IPS DF 6.9 (cell line): Measurements from ENCODE around the gene TFPT.

Source experiments
- DNase-seq: peaks from one replicate; pipeline ENCODE4 v3.0.0-alpha.2; 2013; ENCODE audit warnings: low read depth, low spot score
- H3K27ac ChIP-seq: one replicate; pipeline ENCODE4 v1.5.1; 2013; ENCODE audit warnings: low read length, control low read depth
- H3K27me3 ChIP-seq: 2 replicates; pipeline ENCODE4 v1.6.1; 2013; ENCODE audit warnings: mild to moderate bottlenecking, low read length; ENCODE audit not compliant: control insufficient read depth, insufficient read depth
- H3K36me3 ChIP-seq: 2 replicates; pipeline ENCODE4 v1.6.1; 2013; ENCODE audit warnings: low read length; ENCODE audit not compliant: control insufficient read depth, insufficient read depth
- H3K4me1 ChIP-seq: 2 replicates; pipeline ENCODE4 v1.6.1; 2013; ENCODE audit warnings: low read length; ENCODE audit not compliant: control insufficient read depth, insufficient read depth
- H3K4me3 ChIP-seq: 2 replicates; pipeline ENCODE4 v1.5.1; 2013; ENCODE audit warnings: mild to moderate bottlenecking, low read length
- H3K9me3 ChIP-seq: 2 replicates; pipeline ENCODE4 v1.6.1; 2013; ENCODE audit warnings: low read length, inconsistent platforms; ENCODE audit not compliant: control insufficient read depth, insufficient read depth
- WGBS: extraction: QIAGEN DNeasy Blood & Tissue Kit; methylation state at CpG from one replicate; pipeline ENCODE4 v1.1.7; 2013; ENCODE audit warnings: mixed read lengths, missing lambda C conversion rate; ENCODE audit not compliant: insufficient read length, insufficient coverage; 5-methylcytosine and 5-hydroxymethylcytosine counted together

Gene TFPT

GRCh38 chr19:54115109-54116063, at the start of gene TFPT, which contains the start of gene PRPF31:
Gene TFPT (minus strand): TSS chr19:54115657. CDS start chr19:54115269, 388 bp downstream.
Gene PRPF31 (plus strand): TSS chr19:54115754. CDS start chr19:54118279, 2,525 bp downstream.
- no peak within 1 kb of the TSS for H3K27ac ChIP-seq

GRCh38 chr19:54165222-54165621, 49.8 kb upstream of the TFPT start:
- Histone ChIP-seq H3K4me1 (peaks cover 8% of the 10 kb centered on the region; the same call in 1 of the 2 replicates), H3K27me3 (no peaks in the 10 kb centered on the region), H3K9me3 (no peaks in the 10 kb centered on the region), H3K4me3 (no peak overlapping the region), H3K27ac (no peak overlapping the region), H3K36me3 (no peaks in the 10 kb centered on the region)
- WGBS: no CpG with 5 or more reads among the region's 25 CpGs
- no peak for DNase-seq

More at GRCh38 chr19:54115109-54116063, at the start of gene TFPT, which contains the start of gene PRPF31:
- no peaks in the 10 kb centered on the region for H3K9me3 ChIP-seq
- H3K36me3 ChIP-seq: peaks cover 11% of the 10 kb centered on the region; the same call in 1 of the 2 replicates
- peak; percentile 97 for DNase-seq
- peak within 1 kb of the TSS; percentile 51 for H3K4me3 ChIP-seq
- no peaks in the 10 kb centered on the region; the same call in 1 of the 2 replicates for H3K4me1 ChIP-seq
- no peaks in the 10 kb centered on the region for H3K27me3 ChIP-seq
- WGBS: no CpG with 5 or more reads among the region's 60 CpGs

- DNase-seq: no peak
- Histone ChIP-seq H3K4me3 (peak overlapping the region; percentile 23; the same call in 1 of the 2 replicates), H3K36me3 (no peaks in the 10 kb centered on the region), H3K27ac (no peak overlapping the region), H3K27me3 (no peaks in the 10 kb centered on the region), H3K4me1 (peaks cover 8% of the 10 kb centered on the region; the same call in 1 of the 2 replicates), H3K9me3 (no peaks in the 10 kb centered on the region)
- no CpG with 5 or more reads among the region's 37 CpGs for WGBS
These were observed 49.1 kb upstream of the TFPT start for GRCh38 chr19:54164369-54165068.

GRCh38 chr19:54162884-54163283, 47.4 kb upstream of the TFPT start:
- Histone ChIP-seq H3K36me3 (no peaks in the 10 kb centered on the region), H3K9me3 (no peaks in the 10 kb centered on the region), H3K4me1 (peaks cover 4% of the 10 kb centered on the region; the same call in 1 of the 2 replicates), H3K27me3 (no peaks in the 10 kb centered on the region), H3K27ac (no peak overlapping the region), H3K4me3 (no peak overlapping the region; the same call in 1 of the 2 replicates)
- DNase-seq: no peak
- WGBS: no CpG with 5 or more reads among the region's 14 CpGs

- WGBS: no CpG with 5 or more reads among the region's 35 CpGs
- H3K36me3 ChIP-seq: no peaks in the 10 kb centered on the region
- H3K27ac ChIP-seq: no peak overlapping the region
- no peak for DNase-seq
- peaks cover 4% of the 10 kb centered on the region; the same call in 1 of the 2 replicates for H3K4me1 ChIP-seq
- H3K9me3 ChIP-seq: no peaks in the 10 kb centered on the region
- H3K27me3 ChIP-seq: no peaks in the 10 kb centered on the region
- H3K4me3 ChIP-seq: peak overlapping the region; percentile 56; the same call in 1 of the 2 replicates
These were observed 46.9 kb upstream of the TFPT start for GRCh38 chr19:54162241-54162805.

GRCh38 chr19:54160854-54161253, 45.4 kb upstream of the TFPT start:
- H3K36me3 ChIP-seq: peaks cover 7% of the 10 kb centered on the region
- no peak for DNase-seq
- peak overlapping the region; percentile 65; the same call in 1 of the 2 replicates for H3K4me3 ChIP-seq
- H3K27me3 ChIP-seq: no peaks in the 10 kb centered on the region
- H3K27ac ChIP-seq: no peak overlapping the region
- no CpG with 5 or more reads among the region's 13 CpGs for WGBS
- H3K4me1 ChIP-seq: peaks cover 4% of the 10 kb centered on the region; the same call in 1 of the 2 replicates
- no peaks in the 10 kb centered on the region for H3K9me3 ChIP-seq

GRCh38 chr19:54160182-54160811, 44.8 kb upstream of the TFPT start:
- no peak overlapping the region for H3K27ac ChIP-seq
- no peaks in the 10 kb centered on the region for H3K9me3 ChIP-seq
- no peaks in the 10 kb centered on the region for H3K27me3 ChIP-seq
- H3K36me3 ChIP-seq: peaks cover 11% of the 10 kb centered on the region
- peaks cover 4% of the 10 kb centered on the region; the same call in 1 of the 2 replicates for H3K4me1 ChIP-seq
- DNase-seq: no peak
- H3K4me3 ChIP-seq: peak overlapping the region; percentile 65; the same call in 1 of the 2 replicates
- no CpG with 5 or more reads among the region's 28 CpGs for WGBS

GRCh38 chr19:54159352-54160181, 44.1 kb upstream of the TFPT start, which contains the start of gene LENG1:
Gene LENG1 (minus strand): TSS chr19:54159721. CDS start chr19:54159695, 26 bp downstream.
- Histone ChIP-seq H3K27ac (no peak within 1 kb of the TSS), H3K36me3 (peaks cover 18% of the 10 kb centered on the region), H3K4me1 (peaks cover 4% of the 10 kb centered on the region; the same call in 1 of the 2 replicates), H3K9me3 (no peaks in the 10 kb centered on the region), H3K27me3 (no peaks in the 10 kb centered on the region), H3K4me3 (peak within 1 kb of the TSS; percentile 84)
- no CpG with 5 or more reads among the region's 72 CpGs for WGBS
- DNase-seq: peak; percentile 100

GRCh38 chr19:54158812-54159351, 43.4 kb upstream of the TFPT start:
- peaks cover 23% of the 10 kb centered on the region for H3K36me3 ChIP-seq
- no peak for DNase-seq
- H3K27me3 ChIP-seq: no peaks in the 10 kb centered on the region
- peak overlapping the region; percentile 84; the same call in 1 of the 2 replicates for H3K4me3 ChIP-seq
- no CpG with 5 or more reads among the region's 19 CpGs for WGBS
- peaks cover 2% of the 10 kb centered on the region; the same call in 1 of the 2 replicates for H3K4me1 ChIP-seq
- no peaks in the 10 kb centered on the region for H3K9me3 ChIP-seq
- H3K27ac ChIP-seq: no peak overlapping the region
